HG02759 (cell line): ENCODE results near the gene NAA25.

ENCODE experiments used
- ATAC-seq: cut with Tn5 transposase; IDR thresholded peaks from one replicate; pipeline ENCODE4 v1.9.1; 2021; ENCODE audit warnings: mild to moderate bottlenecking, moderate library complexity; ENCODE audit not compliant: unreplicated experiment

NAA25 gene

GRCh38 chr12:111981987-111982386, 126.6 kb downstream of the NAA25 start:
- no peak for ATAC-seq

DNA sequence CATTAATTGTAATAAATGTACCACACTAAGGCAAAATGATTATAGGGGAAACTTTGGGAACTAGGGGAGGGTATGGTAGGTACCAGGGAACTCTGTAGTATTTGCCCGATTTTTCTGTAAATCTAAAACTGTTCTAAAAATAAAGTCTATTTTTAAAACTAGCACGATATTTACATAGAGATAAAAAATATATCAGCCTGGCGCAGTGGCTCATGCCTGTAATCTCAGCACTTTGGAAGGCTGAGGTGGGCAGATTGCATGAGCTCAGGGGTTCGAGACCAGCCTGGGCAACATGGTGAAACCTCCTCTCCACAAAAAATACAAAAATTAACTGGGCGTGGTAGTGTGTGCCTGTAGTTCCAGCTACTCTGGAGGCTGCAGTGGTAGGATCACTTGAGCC, 128.0 kb downstream of the NAA25 start:
- no peak for ATAC-seq

DNA sequence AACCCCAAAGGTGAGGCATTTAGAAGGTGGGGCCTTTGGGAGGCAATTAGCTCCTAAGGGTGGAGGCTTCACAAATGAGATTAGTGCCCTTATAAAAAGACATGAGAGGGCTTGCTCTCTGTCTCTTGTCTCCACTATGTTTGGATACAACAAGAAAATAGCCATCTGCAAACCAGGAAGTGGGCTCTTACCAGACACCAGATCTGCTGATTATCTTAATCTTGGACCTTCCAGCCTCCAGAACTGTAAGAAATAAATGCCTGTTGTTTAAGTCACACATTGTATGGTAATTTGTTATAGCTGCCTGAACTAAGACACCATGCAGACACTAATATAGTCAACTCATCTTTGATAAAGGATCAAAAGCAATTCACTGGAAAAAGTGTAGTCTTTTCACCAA, 130.0 kb downstream of the NAA25 start:
- ATAC-seq = no peak

GRCh38 chr12:111976860-111977259, 131.7 kb downstream of the NAA25 start:
- ATAC-seq = no peak
